ENCODE data around the gene FAM169A. TPM values are rescaled to one million over a fixed set of nuclear protein-coding genes. Genes with fewer than 3 reads are reported as not detected.

FAM169A gene
- total RNA-seq, 1 experiment from 2014 or later, result 23.2 TPM

DNA sequence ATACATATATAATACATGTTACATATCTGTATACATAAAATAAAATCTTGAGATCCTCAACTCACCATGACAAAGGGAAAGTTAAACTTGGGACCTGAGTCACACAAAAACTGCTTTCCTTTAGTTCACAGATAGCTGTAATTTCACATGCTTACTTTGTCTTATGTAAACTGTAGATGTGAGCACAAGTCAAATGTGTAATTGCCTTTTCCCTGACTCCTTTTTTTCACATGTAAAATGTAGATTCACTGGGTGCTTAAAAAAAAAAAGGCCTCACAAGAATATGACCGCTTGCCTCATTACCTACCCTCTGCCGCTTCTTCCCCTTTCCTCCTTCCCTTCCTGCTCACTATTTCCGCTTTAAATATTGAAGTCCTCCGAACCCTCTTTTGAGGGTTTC, 21.9 kb upstream of the FAM169A start:
- H2AFZ ChIP-seq (ENCODE audit: low read depth, low read length, poor library complexity, severe bottlenecking), result no peak overlapping the region
- intact Hi-C loops (cut with micrococcal nuclease), result no loop called here
- no peak overlapping the region for H3K9ac ChIP-seq (ENCODE audit: low read length)
- CTCF ChIA-PET, result no interaction called here
- no peak overlapping the region for H3K27ac ChIP-seq (ENCODE audit: low read depth, low read length)
- H3K9me3 ChIP-seq (ENCODE audit: control insufficient read depth in 1 of 2, insufficient read depth in 1 of 2, low read depth in 1 of 2, low read length in 2 of 2), result no peaks in the 10 kb centered on the region
- no peaks in the 10 kb centered on the region for H4K20me1 ChIP-seq (ENCODE audit: insufficient read depth)
- H3K4me3 ChIP-seq (replicated peaks in 1 of 2; ENCODE audit: low read depth in 1 of 2, low read length in 2 of 2), result no peak overlapping the region
- ATAC-seq (no peak), DNase-seq (ENCODE audit: low read depth, low spot score) (no peak)
- no peaks in the 10 kb centered on the region for H3K36me3 ChIP-seq (ENCODE audit: control insufficient read depth in 1 of 2, insufficient read depth in 2 of 2, low read length in 2 of 2)
- no TSS peak for BruUV-seq (replicated peaks)
- TF ChIP-seq ELF1 (IDR thresholded peaks at IDR 0.05; ENCODE audit: borderline replicate concordance, low read depth) (no peak), EGR1 (IDR thresholded peaks at IDR 0.05; ENCODE audit: low read depth) (no peak), SRF (IDR thresholded peaks at IDR 0.05; ENCODE audit: low read depth) (no peak), CEBPB (IDR thresholded peaks at IDR 0.05; ENCODE audit: low read depth) (no peak)
- TF ChIP-seq, protein P1, sequence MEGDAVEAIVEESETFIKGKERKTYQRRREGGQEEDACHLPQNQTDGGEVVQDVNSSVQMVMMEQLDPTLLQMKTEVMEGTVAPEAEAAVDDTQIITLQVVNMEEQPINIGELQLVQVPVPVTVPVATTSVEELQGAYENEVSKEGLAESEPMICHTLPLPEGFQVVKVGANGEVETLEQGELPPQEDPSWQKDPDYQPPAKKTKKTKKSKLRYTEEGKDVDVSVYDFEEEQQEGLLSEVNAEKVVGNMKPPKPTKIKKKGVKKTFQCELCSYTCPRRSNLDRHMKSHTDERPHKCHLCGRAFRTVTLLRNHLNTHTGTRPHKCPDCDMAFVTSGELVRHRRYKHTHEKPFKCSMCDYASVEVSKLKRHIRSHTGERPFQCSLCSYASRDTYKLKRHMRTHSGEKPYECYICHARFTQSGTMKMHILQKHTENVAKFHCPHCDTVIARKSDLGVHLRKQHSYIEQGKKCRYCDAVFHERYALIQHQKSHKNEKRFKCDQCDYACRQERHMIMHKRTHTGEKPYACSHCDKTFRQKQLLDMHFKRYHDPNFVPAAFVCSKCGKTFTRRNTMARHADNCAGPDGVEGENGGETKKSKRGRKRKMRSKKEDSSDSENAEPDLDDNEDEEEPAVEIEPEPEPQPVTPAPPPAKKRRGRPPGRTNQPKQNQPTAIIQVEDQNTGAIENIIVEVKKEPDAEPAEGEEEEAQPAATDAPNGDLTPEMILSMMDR (IDR thresholded peaks at IDR 0.05 in 2 of 3, conservative IDR thresholded peaks at IDR 0.05 in 1 of 3; ENCODE audit: borderline replicate concordance in 1 of 3, insufficient read depth in 1 of 3, low read depth in 2 of 3, low read length in 2 of 3), result no peak
- TF ChIP-seq, protein P2, sequence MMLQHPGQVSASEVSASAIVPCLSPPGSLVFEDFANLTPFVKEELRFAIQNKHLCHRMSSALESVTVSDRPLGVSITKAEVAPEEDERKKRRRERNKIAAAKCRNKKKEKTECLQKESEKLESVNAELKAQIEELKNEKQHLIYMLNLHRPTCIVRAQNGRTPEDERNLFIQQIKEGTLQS (IDR thresholded peaks at IDR 0.05), result no peak
- H3K27me3 ChIP-seq (ENCODE audit: insufficient read depth, low read length), result no peaks in the 10 kb centered on the region
- H3K4me2 ChIP-seq (ENCODE audit: low read length), result no peak overlapping the region
- no peaks in the 10 kb centered on the region for H3K9me2 ChIP-seq (ENCODE audit: insufficient read depth)
- H3K79me2 ChIP-seq (ENCODE audit: insufficient read depth, low read length), result no peaks in the 10 kb centered on the region
- no peaks in the 10 kb centered on the region for H3K4me1 ChIP-seq (ENCODE audit: control insufficient read depth in 1 of 2, insufficient read depth in 2 of 2, low read length in 2 of 2)
- RAD21 ChIA-PET (ENCODE audit: low non-redundant PET in 1 of 2, low total read pairs in 2 of 2, uncharacterized antibody in 2 of 2, unreplicated experiment in 2 of 2), result no interaction called here
- POLR2A ChIA-PET, result no interaction called here

DNA sequence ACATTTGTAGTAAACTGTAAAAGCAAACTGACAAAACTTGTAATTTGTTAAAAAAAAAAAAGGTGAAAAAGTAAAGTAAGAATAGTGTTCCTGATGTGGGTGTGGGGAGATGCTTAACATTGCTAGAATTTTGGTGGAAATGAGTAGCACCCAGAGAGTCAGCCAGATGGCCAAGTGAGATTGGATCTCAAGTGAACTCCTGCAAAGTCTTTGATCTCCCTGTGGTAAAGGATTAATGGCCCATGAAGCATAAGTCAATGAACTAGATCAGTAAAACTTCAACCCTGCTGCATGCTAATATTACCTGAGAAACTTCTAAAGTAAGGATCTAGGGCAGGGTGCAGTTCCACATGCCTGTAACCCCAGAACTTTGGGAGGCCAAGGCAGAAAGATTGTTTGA, 19.0 kb upstream of the FAM169A start:
- Histone ChIP-seq H3K4me1 (ENCODE audit: control insufficient read depth in 1 of 2, insufficient read depth in 2 of 2, low read length in 2 of 2) (no peaks in the 10 kb centered on the region), H3K36me3 (ENCODE audit: control insufficient read depth in 1 of 2, insufficient read depth in 2 of 2, low read length in 2 of 2) (no peaks in the 10 kb centered on the region), H2AFZ (ENCODE audit: low read depth, low read length, poor library complexity, severe bottlenecking) (no peak overlapping the region), H3K27me3 (ENCODE audit: insufficient read depth, low read length) (no peaks in the 10 kb centered on the region), H3K27ac (ENCODE audit: low read depth, low read length) (no peak overlapping the region), H3K9ac (ENCODE audit: low read length) (no peak overlapping the region), H3K9me2 (ENCODE audit: insufficient read depth) (no peaks in the 10 kb centered on the region), H3K4me2 (ENCODE audit: low read length) (no peak overlapping the region), H4K20me1 (ENCODE audit: insufficient read depth) (no peaks in the 10 kb centered on the region), H3K79me2 (ENCODE audit: insufficient read depth, low read length) (no peaks in the 10 kb centered on the region), H3K9me3 (ENCODE audit: control insufficient read depth in 1 of 2, insufficient read depth in 1 of 2, low read depth in 1 of 2, low read length in 2 of 2) (no peaks in the 10 kb centered on the region), H3K4me3 (replicated peaks in 1 of 2; ENCODE audit: low read depth in 1 of 2, low read length in 2 of 2) (no peak overlapping the region)
- ATAC-seq (no peak), DNase-seq (ENCODE audit: low read depth, low spot score) (no peak)
- BruUV-seq (replicated peaks), result no TSS peak
- TF ChIP-seq RAD21 (IDR thresholded peaks at IDR 0.05; ENCODE audit: low read depth) (no peak), SRF (IDR thresholded peaks at IDR 0.05; ENCODE audit: low read depth) (no peak), POLR2AphosphoS5 (IDR thresholded peaks at IDR 0.05; ENCODE audit: low read depth, low read length) (no peak), CEBPB (IDR thresholded peaks at IDR 0.05; ENCODE audit: low read depth) (no peak), POLR2A (IDR thresholded peaks at IDR 0.05; ENCODE audit: borderline replicate concordance, extremely low read depth, insufficient read depth, insufficient read length) (no peak), JUND (IDR thresholded peaks at IDR 0.05) (no peak), SIN3A (IDR thresholded peaks at IDR 0.05; ENCODE audit: low read depth) (no peak), ZNF274 (IDR thresholded peaks at IDR 0.05; ENCODE audit: low read depth, low read length) (no peak), EZH2 (IDR thresholded peaks at IDR 0.05) (no peak), CBX3 (IDR thresholded peaks at IDR 0.05; ENCODE audit: low read depth) (no peak), SP1 (IDR thresholded peaks at IDR 0.05; ENCODE audit: low read depth) (no peak), FOSL1 (IDR thresholded peaks at IDR 0.05; ENCODE audit: low read depth) (no peak), ZFX (IDR thresholded peaks at IDR 0.05) (no peak), EGR1 (IDR thresholded peaks at IDR 0.05; ENCODE audit: low read depth) (no peak)
- TF ChIP-seq, protein P3, sequence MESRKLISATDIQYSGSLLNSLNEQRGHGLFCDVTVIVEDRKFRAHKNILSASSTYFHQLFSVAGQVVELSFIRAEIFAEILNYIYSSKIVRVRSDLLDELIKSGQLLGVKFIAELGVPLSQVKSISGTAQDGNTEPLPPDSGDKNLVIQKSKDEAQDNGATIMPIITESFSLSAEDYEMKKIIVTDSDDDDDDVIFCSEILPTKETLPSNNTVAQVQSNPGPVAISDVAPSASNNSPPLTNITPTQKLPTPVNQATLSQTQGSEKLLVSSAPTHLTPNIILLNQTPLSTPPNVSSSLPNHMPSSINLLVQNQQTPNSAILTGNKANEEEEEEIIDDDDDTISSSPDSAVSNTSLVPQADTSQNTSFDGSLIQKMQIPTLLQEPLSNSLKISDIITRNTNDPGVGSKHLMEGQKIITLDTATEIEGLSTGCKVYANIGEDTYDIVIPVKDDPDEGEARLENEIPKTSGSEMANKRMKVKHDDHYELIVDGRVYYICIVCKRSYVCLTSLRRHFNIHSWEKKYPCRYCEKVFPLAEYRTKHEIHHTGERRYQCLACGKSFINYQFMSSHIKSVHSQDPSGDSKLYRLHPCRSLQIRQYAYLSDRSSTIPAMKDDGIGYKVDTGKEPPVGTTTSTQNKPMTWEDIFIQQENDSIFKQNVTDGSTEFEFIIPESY (IDR thresholded peaks at IDR 0.05; ENCODE audit: extremely low read depth, insufficient replicate concordance, low read length), result no peak
- TF ChIP-seq, protein P4, sequence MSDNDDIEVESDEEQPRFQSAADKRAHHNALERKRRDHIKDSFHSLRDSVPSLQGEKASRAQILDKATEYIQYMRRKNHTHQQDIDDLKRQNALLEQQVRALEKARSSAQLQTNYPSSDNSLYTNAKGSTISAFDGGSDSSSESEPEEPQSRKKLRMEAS (IDR thresholded peaks at IDR 0.05), result no peak
- POLR2A ChIA-PET, result no interaction called here
- RAD21 ChIA-PET (ENCODE audit: low non-redundant PET in 1 of 2, low total read pairs in 2 of 2, uncharacterized antibody in 2 of 2, unreplicated experiment in 2 of 2), result no interaction called here
- intact Hi-C loops (cut with micrococcal nuclease), result no loop called here
- CTCF ChIA-PET, result no interaction called here
